ENCODE measurements around the gene RCOR1. TPM values are rescaled to one million over a fixed set of nuclear protein-coding genes. Genes with fewer than 3 reads are reported as not detected.

Gene RCOR1
- total RNA-seq, 4 donors from 2014 or later: 3.3 to 40.0 (median 19.7) TPM

DNA sequence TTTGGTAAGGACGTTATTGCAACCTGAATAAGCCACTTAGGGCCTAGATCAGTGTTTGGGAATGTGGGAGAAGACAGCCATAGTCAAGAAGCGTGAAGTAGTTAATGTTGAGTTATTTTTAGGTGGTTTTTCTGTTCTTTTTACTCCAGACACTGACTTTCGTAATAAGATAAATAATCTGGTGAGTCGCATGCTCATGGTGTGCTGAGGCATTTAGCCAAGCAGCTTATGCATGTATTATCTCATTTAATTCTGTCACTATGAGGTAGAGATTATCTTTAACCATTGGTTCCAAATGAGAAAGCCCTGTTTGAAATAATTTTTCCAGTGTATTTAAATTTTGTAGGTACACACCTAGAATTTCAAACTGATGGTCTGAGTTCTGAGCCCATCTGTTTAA is 67.3 kb downstream of the RCOR1 start:
- H3K9me3 ChIP-seq: no peaks in the 10 kb centered on the region
- TF ChIP-seq, protein P1, sequence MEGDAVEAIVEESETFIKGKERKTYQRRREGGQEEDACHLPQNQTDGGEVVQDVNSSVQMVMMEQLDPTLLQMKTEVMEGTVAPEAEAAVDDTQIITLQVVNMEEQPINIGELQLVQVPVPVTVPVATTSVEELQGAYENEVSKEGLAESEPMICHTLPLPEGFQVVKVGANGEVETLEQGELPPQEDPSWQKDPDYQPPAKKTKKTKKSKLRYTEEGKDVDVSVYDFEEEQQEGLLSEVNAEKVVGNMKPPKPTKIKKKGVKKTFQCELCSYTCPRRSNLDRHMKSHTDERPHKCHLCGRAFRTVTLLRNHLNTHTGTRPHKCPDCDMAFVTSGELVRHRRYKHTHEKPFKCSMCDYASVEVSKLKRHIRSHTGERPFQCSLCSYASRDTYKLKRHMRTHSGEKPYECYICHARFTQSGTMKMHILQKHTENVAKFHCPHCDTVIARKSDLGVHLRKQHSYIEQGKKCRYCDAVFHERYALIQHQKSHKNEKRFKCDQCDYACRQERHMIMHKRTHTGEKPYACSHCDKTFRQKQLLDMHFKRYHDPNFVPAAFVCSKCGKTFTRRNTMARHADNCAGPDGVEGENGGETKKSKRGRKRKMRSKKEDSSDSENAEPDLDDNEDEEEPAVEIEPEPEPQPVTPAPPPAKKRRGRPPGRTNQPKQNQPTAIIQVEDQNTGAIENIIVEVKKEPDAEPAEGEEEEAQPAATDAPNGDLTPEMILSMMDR (IDR thresholded peaks at IDR 0.05): no peak
- TF ChIP-seq POLR2A (IDR thresholded peaks at IDR 0.05): no peak
- H3K4me3 ChIP-seq: no peak overlapping the region
- H3K27ac ChIP-seq: no peak overlapping the region
- no peaks in the 10 kb centered on the region for H3K27me3 ChIP-seq
- intact Hi-C loops (cut with DNase I; ENCODE audit: low total_unique reads): no loop called here
- no peak for DNase-seq
- no peaks in the 10 kb centered on the region for H3K36me3 ChIP-seq
- peaks cover 0 to 8% of the 10 kb centered on the region in 2 donors for H3K4me1 ChIP-seq

DNA sequence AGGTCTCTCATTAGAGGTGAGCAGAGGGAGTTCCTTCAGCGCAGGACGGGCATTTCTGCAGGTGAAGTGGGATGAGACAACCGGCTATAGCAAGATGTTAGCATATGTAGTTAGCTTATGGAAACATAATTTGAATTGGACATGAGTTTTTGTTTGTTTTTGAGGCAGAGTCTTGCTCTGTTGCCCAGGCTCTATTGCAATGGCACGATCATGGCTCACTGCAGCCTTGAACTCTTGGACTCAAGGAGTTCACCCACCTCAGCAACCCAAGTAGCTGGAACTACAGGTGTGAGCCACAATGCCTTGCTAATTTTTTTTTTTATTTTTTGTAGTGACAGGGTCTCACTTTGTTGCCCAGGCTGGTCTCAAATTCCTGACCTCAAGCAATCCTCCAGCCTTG is 69.2 kb downstream of the RCOR1 start:
- DNase-seq: no peak
- Histone ChIP-seq H3K4me1 (peaks cover 0 to 8% of the 10 kb centered on the region in 2 donors), H3K4me3 (no peak overlapping the region), H3K9me3 (no peaks in the 10 kb centered on the region), H3K27me3 (no peaks in the 10 kb centered on the region), H3K36me3 (no peaks in the 10 kb centered on the region), H3K27ac (no peak overlapping the region)
- intact Hi-C loops (cut with DNase I; ENCODE audit: low total_unique reads): no loop called here
- TF ChIP-seq POLR2A (IDR thresholded peaks at IDR 0.05): no peak
- TF ChIP-seq, protein P1 (IDR thresholded peaks at IDR 0.05): no peak

DNA sequence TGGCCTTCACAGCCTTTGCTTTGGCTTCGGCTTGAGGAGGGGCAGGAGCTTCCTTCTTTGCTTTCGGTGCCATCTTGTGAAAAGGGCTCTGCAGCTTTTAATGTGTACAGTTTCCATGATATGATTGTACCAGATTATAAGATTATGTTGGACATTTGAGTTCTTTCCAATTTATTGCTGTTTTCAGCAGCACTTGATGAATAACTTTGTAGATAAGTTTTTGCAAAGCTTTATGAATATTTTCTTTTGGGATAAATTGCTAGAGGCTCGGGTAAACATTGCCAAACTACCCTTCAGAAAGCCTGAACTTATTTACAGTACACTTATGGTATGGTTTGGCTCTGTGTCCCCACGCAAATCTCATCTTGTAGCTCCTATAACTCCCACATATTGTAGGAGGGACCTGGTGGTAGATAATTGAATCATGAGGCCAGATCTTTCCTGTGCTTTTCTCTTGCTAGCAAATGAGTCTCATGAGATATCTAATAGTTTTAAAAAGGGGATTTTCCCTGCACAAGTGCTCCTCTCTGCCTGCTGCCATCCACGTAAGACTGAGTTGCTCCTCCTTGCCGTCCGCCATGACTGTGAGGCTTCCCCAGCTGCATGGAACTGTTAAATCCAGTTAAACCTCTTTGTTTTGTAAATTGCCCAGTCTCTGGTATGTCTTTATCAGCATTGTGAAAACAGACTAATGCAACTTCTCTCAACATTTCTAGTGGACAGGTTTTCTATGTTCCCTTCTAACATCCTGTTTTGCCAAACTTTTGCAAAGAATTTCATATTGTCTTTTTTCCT is 70.4 kb downstream of the RCOR1 start:
- Histone ChIP-seq H3K4me1 (peaks cover 0 to 8% of the 10 kb centered on the region in 2 donors), H3K9me3 (no peaks in the 10 kb centered on the region), H3K27me3 (no peaks in the 10 kb centered on the region), H3K27ac (no peak overlapping the region), H3K4me3 (no peak overlapping the region), H3K36me3 (no peaks in the 10 kb centered on the region)
- intact Hi-C loops (cut with DNase I; ENCODE audit: low total_unique reads): no loop called here
- TF ChIP-seq POLR2A (IDR thresholded peaks at IDR 0.05): no peak
- TF ChIP-seq, protein P1 (IDR thresholded peaks at IDR 0.05): no peak
- DNase-seq: no peak

DNA sequence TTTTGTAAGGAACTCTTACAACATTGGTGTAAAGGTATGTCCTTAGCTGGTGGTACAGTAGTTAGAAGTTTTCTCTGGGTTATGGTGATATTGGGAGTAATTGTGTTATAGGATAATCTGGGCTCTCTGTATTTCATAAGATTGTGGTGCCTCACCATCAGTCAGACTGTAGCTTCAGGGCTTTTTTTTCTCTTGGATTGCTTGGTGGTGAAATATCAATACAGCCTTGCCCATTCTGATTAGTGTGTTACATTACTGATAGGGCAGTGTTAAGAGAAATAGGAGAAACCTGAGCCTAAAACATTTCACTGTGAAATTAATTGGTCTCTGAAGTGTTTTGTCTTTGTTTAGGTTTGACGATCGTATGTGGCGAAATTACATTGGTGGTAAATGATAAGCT is 71.0 kb downstream of the RCOR1 start:
- no peaks in the 10 kb centered on the region for H3K36me3 ChIP-seq
- peaks cover 0 to 8% of the 10 kb centered on the region in 2 donors for H3K4me1 ChIP-seq
- TF ChIP-seq, protein P1 (IDR thresholded peaks at IDR 0.05): no peak
- TF ChIP-seq POLR2A (IDR thresholded peaks at IDR 0.05): no peak
- H3K27me3 ChIP-seq: no peaks in the 10 kb centered on the region
- DNase-seq: no peak
- intact Hi-C loops (cut with DNase I; ENCODE audit: low total_unique reads): no loop called here
- no peak overlapping the region for H3K4me3 ChIP-seq
- H3K9me3 ChIP-seq: no peaks in the 10 kb centered on the region
- H3K27ac ChIP-seq: no peak overlapping the region

DNA sequence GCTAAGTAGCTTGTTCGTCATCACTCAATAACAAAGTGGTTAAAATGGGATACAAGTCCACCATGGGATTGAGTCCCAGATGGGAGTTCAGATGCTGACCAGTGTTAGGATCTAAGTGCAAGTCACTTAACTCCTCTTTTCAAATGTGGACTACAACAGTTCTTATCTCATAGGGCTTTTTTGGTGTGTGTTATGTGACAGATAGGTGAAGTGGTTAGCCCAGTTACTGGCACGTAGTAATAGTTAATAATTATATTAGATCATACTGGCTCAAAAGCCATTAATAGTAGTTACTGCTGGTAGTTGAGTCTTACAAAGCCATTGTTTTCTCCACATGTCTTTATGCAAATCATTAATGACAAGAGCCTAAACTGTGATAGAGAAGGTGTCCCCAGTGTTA is 73.2 kb downstream of the RCOR1 start:
- DNase-seq: no peak
- Histone ChIP-seq H3K27me3 (no peaks in the 10 kb centered on the region), H3K36me3 (no peaks in the 10 kb centered on the region), H3K4me3 (no peak overlapping the region), H3K4me1 (no peaks in the 10 kb centered on the region), H3K27ac (no peak overlapping the region), H3K9me3 (no peaks in the 10 kb centered on the region)
- TF ChIP-seq, protein P1 (IDR thresholded peaks at IDR 0.05): no peak
- intact Hi-C loops (cut with DNase I; ENCODE audit: low total_unique reads): no loop called here
